EH (cell line): ENCODE data around the gene RGCC.

Experiments used
- DNase-seq: peaks from one replicate; pipeline ENCODE4 v3.0.0-alpha.2; 2015; ENCODE audit warnings: low read depth

The RGCC gene

GRCh38 chr13:41453620-41454019, 3.7 kb upstream of the RGCC start:
- DNase-seq = no peak

DNA sequence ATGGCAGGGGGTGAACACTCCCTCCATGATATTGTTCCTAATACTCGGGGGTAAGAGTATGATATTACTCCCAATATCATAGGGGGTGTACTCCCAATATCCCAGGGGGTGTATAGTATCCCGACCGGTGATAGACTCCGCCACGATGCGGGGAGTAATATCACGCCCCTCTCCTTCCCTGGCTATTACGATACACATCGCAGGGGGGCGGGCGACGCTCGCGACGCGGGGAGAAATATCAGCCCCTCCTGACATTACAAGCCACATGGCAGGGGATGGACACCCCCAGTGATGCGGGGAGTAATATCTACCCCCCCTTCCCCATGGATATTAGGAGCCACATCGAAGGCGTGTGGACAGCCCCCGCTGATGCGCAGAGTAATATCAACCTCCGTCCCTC, 3.2 kb upstream of the RGCC start:
- no peak for DNase-seq

DNA sequence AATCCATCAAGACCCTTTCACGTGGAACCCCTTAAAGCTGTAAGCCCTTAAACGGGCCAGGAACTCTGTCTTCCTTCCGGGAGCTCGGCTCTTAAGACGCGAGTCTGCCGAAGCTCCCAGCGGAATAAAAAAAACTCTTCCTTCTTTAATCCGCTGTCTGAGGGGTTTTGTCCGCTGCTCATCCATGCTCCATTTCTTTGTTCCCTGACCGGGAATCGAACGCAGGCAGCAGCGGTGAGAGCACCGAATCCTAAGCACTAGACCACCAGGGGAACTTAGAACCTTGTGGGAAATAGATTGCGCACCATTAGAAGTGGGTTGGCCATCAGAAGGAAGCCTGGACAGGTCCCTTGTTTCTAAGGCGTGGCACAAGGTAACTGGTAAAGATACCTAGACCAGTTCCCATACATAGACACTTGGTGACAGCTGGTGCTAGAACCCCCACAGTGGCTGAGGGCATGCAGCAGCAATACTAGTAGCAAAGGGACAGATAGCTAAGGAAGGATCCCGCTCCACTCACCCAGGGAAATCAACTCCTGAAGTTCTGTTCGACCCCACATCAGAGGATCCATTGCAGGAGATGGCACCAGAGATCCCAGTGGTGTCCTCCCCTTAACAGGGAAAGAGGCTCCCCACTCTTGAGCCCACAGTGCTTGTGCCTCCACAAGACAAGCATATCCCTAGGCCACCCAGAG, 1.5 kb upstream of the RGCC start:
- DNase-seq = no peak

DNA sequence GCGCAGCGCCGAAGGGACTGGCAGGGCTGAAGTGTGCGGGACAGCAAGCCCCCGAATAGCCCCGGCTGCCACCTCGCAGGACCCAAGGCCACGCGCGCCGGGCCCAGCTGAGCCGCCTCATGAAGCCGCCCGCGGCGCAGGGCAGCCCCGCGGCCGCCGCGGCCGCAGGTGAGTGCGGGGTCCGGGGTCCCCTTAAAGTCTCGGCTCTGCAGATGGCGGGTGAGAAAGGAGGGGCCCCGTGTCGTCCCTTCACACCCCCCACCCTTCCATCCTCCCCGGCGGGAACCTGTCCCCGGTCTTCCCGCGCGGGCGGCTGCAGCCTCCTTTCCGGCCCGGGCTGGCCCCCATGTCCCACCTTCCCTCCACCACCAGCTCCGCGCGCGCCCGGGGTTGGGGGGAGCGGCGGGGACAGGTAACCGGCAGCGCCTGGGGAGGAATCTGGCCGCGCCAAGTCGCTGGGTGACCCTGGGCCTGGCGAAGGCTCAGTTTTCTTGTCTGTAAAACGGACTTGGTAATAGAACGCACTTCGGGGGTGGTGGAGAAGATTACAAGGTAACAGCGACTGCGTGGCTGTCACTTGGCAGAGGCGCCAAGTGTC, 338 bp downstream of the RGCC start:
- DNase-seq = no peak

DNA sequence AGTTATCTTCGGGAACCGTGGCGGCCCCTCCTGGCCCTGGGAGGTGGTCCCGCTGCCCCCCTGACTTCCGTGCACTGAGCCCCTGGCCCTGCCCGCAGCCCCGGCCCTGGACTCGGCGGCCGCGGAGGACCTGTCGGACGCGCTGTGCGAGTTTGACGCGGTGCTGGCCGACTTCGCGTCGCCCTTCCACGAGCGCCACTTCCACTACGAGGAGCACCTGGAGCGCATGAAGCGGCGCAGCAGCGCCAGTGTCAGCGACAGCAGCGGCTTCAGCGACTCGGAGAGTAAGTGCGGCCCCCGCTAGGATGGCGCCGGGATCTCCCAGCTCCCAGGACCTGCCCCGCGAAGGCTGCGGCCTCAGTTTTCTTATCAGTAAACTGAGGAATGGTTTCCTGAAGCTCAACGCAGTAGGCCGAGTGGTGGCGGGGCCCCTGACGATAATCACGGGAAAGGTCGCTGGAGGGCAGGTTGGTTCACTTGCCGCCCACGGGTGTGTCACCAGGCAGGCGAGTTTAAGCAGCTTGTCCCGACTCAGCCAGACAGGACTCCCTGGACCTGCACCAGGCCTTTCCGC, 924 bp downstream of the RGCC start:
- DNase-seq = peak; percentile 22

- peak; percentile 41 for DNase-seq
These were observed 1.5 kb downstream of the RGCC start for GRCh38 chr13:41458761-41459431.

GRCh38 chr13:41459432-41460073, 2.2 kb downstream of the RGCC start:
- no peak for DNase-seq

DNA sequence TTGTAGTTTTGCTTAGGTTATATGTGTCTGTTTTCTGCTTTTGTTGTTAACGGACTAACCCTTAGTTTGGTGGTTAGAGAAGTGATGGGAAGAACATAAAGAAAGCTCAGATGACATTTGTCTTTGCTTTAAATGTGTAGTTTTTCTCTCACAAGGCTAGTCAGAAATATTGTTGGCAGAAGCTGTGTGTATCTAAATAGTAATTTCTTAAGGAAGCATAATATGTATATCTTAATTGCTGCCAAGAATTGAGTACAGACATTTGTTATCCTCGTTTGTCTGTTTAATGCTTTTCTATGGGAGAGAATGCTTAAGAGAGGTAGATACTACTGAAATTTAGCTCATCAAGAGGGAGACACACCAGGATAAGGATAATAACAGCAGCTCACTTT, 2.7 kb downstream of the RGCC start:
- no peak for DNase-seq

DNA sequence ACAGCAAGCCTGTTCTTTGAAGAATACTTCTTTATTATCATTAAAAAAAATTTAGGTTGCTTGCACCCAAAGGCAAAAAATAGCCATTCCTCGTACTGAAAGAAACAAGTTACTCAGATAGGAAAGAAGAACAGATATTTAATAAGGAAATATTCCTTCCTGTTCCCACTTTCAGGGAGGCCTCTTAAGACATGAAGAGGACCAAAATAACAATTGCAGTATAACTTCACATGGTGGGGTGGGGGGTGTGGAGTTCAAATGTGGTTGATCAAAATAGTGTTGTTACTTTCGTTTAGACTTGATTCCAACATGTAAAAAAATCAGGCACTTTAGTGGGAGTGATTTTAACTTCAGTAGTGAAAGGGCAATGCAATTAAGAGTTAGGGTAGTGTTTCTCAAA, 3.6 kb downstream of the RGCC start:
- DNase-seq = no peak

DNA sequence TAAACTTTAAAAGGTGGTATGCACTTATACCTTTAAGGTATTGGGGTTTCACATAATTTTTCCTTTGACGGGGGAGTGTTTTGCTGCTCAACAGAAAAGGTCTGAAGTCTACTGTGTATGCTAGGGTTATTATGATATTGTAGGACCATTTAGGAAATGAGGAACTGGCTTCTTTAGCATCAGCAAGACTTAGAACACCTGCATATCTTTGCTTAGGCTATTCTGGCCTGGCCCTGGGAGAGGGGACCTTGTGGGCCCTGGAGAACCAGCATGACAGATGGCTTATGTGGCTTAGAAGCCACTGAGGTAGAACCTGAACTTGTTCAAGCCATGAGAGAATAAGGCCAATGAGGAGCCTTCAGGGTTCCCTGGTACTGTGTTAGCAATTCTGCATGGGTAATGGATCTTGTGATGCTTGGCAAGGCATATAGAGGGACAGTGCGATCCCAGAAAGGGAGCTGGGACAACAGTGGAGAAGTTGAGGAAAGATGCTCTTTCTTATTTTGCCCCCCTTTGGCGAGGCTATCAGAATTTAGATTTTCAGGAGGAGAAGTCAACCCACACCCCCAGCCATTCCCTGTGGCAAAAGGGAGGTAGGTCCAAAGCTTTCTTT, 4.3 kb downstream of the RGCC start:
- no peak for DNase-seq

GRCh38 chr13:41462427-41462826, 5.1 kb downstream of the RGCC start:
- DNase-seq = no peak

- no peak for DNase-seq
These were observed 6.7 kb downstream of the RGCC start for GRCh38 chr13:41463838-41464602.

GRCh38 chr13:41465241-41465847, 8.0 kb downstream of the RGCC start:
- peak; percentile 82 for DNase-seq

DNA sequence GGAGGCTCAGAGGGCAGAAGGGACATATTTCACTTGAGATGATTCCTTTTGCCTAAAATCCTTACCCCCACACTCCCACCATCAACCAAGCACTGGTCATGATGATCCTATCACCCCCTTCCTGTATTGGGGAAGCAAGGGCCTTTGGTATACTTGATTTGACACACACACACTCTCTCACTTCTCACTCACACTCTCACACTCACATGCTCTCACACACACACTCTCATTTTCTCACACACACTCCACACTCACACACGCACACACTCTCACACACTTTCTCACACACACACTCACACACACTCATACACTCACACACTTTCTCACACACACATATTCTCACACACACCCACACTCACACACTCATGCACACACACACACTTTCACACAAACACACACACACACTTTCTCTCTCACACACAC, 8.6 kb downstream of the RGCC start:
- DNase-seq = no peak

GRCh38 chr13:41467425-41467945, 10.1 kb downstream of the RGCC start:
- no peak for DNase-seq

DNA sequence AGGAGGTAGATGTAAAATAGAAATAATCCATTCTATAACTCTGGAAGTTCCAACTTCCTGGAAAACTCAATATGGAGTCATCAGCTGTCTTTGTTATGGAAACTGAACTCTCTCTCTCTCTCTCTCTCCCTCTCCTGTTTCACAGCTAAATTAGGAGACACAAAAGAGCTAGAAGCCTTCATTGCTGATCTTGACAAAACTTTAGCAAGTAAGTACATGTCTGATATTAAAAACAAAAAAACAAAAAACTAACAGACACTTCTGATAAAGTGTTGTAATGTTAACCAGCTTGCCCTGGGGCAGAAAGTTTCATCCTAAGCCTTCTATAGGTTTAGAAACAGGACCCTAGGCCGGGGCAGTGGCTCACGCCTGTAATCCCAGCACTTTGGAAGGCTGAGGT, 11.3 kb downstream of the RGCC start:
- no peak for DNase-seq

DNA sequence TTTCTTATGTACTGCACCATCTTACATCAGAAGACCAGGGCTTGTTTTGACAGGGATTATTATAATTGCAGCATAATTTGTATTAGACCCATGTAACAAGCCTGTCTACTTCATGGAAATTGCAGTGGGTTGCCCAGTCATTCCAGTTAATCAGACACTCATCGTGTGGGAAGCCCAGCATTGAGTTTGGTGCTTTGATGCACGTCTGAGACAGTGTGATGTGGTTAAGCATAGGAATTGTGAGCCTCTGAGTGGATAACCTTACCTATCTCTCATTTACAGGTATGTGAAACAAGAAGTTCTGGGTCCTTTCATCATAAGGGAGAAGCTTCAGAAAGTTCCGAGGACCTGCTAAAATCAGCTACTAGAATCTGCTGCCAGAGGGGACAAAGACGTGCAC, 12.8 kb downstream of the RGCC start:
- no peak for DNase-seq

DNA sequence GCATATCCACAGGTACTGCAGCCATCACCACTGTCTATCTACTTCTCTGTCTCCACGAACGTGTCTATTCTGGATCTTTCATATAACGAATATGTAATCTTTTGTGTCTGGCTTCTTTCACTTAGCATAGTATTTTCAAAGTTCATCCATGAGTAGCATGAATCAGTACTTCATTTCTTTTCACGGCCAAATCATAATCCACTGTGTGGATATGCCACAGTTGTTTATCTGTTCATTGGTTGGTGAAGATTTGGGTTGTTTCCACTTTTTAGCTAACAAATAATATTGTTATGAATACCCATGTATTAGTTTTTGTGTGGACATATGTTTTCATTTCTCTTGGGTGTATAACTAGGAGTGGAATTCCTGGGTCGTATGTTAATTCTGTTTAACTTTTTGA, 14.4 kb downstream of the RGCC start:
- DNase-seq = no peak

DNA sequence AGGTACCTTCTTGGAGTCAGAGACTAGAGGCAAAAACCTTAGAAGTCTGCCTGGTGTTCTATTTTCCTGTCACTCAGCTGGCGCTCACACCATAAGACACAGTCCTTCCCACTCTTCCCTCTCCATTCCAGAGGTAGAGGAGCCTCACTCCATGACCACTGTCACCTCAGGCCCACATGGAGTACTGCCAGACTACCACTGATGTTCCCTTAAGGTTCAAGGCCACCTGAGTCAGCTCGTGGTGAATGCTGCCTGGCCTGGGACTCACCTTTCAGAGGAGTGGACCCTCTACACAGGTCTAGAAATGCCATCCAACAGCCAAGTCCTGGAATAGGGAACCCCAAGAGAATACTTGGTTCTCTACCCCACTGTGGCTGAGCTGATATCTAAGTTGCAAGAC, 29.9 kb downstream of the RGCC start:
- no peak for DNase-seq

DNA sequence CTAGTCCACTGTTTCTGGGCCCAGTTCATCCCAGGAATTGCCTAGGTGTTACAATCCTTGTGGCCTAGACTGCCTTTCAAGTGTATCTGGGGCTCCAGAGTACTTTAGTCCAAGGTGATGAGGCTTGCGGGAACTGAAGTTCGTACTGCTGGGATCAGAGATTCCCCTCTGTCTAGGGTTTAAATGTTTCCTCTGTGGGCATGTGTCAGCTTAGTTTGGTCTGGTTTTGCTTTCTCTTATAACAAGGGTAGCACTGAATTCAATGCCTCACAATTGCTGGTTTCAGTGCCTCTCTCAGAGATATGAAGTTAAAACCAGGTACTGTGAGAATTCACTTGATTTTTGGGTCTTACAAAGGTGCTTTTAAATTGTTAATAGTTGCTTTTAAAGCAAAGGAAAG, 30.8 kb downstream of the RGCC start:
- no peak for DNase-seq
